Lower leg skin (tissue), 3 donors: ENCODE results near the gene RFC5.

Experiments
- CTCF ChIP-seq, 3 donors: fragments of 450-650 bp; IDR thresholded peaks; one replicate each; pipeline ENCODE4 v1.5.1; 2016; ENCODE audit warnings: antibody characterized with exemption in 3 of 3, mild to moderate bottlenecking in 3 of 3, moderate library complexity in 2 of 3
- POLR2A ChIP-seq, 2 donors: fragments of 450-650 bp; IDR thresholded peaks; one replicate each; pipeline ENCODE4 v1.6.1; 2016 to 2017; ENCODE audit warnings: antibody characterized with exemption in 2 of 2, mild to moderate bottlenecking in 1 of 2, moderate library complexity in 1 of 2

GRCh38 chr12:118065380-118065779, 48.9 kb downstream of the RFC5 start:
- TF ChIP-seq POLR2A (IDR thresholded peaks at IDR 0.05), result no peak
- no peak for TF ChIP-seq CTCF (IDR thresholded peaks at IDR 0.05)
